Measurements from ENCODE around the gene ADGRF3.
"Not testable (repeated sequence)": the region's sequence is repeated elsewhere in the genome, so short reads cannot be mapped to it uniquely, and the experiment has no call there.

ADGRF3 gene

GRCh38 chr2:26380281-26380680 lies 33.7 kb upstream of the ADGRF3 start:
- no peak for DNase-seq (ENCODE audit: low read depth)
- no peak for TF ChIP-seq CTCF (IDR thresholded peaks at IDR 0.05; ENCODE audit: insufficient read depth, low read depth, low read length, missing control alignments)
- no peak overlapping the region for H3K4me3 ChIP-seq (ENCODE audit: low read length)

GRCh38 chr2:26376799-26377198 lies 30.2 kb upstream of the ADGRF3 start:
- DNase-seq (ENCODE audit: low read depth): no peak
- TF ChIP-seq CTCF (IDR thresholded peaks at IDR 0.05; ENCODE audit: insufficient read depth, low read depth, low read length, missing control alignments): no peak
- no peak overlapping the region for H3K4me3 ChIP-seq (ENCODE audit: low read length)

GRCh38 chr2:26370909-26371308 lies 24.3 kb upstream of the ADGRF3 start:
- DNase-seq (ENCODE audit: low read depth); H3K4me3 ChIP-seq (ENCODE audit: low read length): not testable (repeated sequence)

DNA sequence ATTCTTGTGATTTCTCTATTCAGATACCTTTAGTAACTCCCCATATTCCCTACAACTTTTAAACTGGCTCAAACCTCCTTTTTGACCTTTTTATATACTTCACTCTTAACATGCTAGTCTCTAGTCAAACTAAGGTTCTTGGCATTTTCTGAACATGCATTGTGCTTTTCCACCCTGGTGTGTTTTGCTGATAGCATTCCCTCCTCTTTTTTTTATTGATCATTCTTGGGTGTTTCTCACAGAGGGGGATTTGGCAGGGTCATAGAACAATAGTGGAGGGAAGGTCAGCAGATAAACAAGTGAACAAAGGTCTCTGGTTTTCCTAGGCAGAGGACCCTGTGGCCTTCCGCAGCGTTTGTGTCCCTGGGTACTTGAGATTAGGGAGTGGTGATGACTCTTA lies 23.1 kb upstream of the ADGRF3 start:
- H3K4me3 ChIP-seq (ENCODE audit: low read length); DNase-seq (ENCODE audit: low read depth): not testable (repeated sequence)

- H3K4me3 ChIP-seq (ENCODE audit: low read length): no peak overlapping the region
- no peak for TF ChIP-seq CTCF (IDR thresholded peaks at IDR 0.05; ENCODE audit: insufficient read depth, low read depth, low read length, missing control alignments)
- DNase-seq (ENCODE audit: low read depth): no peak
Observed at GRCh38 chr2:26366957-26367356, 20.4 kb upstream of the ADGRF3 start.

GRCh38 chr2:26364669-26365068 lies 18.1 kb upstream of the ADGRF3 start:
- no peak for TF ChIP-seq CTCF (IDR thresholded peaks at IDR 0.05; ENCODE audit: insufficient read depth, low read depth, low read length, missing control alignments)
- no peak overlapping the region for H3K4me3 ChIP-seq (ENCODE audit: low read length)
- no peak for DNase-seq (ENCODE audit: low read depth)

DNA sequence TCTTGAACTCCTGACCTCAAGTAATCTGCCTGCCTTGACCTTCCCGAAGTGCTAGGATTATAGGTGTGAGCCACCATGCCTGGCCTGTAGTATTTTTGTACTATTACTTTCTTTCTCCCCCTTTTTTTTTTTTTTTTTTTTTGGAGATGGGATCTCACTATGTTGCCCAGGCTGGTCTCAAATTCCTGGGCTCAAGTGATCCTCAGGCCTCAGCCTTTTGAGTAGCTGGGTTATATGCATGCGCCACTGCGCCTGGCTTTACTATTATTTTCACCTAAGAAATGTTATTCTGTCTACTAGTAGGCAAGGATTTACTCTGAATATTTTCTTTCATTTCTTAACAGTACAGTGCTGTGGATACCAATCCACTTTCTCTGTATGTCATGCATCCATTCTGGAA lies 17.4 kb upstream of the ADGRF3 start:
- no peak for DNase-seq (ENCODE audit: low read depth)
- H3K4me3 ChIP-seq (ENCODE audit: low read length): no peak overlapping the region
- TF ChIP-seq CTCF (IDR thresholded peaks at IDR 0.05; ENCODE audit: insufficient read depth, low read depth, low read length, missing control alignments): no peak

GRCh38 chr2:26363323-26363722 lies 16.7 kb upstream of the ADGRF3 start:
- no peak for TF ChIP-seq CTCF (IDR thresholded peaks at IDR 0.05; ENCODE audit: insufficient read depth, low read depth, low read length, missing control alignments)
- H3K4me3 ChIP-seq (ENCODE audit: low read length): no peak overlapping the region
- DNase-seq (ENCODE audit: low read depth): peak; percentile 50

Data from epithelial cell of esophagus (primary cell).